HG03439 (cell line): ENCODE measurements around the gene CYFIP2.
"Not testable (repeated sequence)": the region's sequence is repeated elsewhere in the genome, so short reads cannot be mapped to it uniquely, and the experiment has no call there.

Experiments
- ATAC-seq: cut with Tn5 transposase; IDR thresholded peaks from one replicate; pipeline ENCODE4 v1.9.1; 2021; ENCODE audit warnings: mild to moderate bottlenecking, moderate library complexity; ENCODE audit not compliant: unreplicated experiment

Gene CYFIP2

GRCh38 chr5:157387041-157387563 is 121.2 kb downstream of the CYFIP2 start:
- no peak for ATAC-seq

GRCh38 chr5:157387683-157388093 is 121.8 kb downstream of the CYFIP2 start:
- no peak for ATAC-seq

- no peak for ATAC-seq
Measured at GRCh38 chr5:157388111-157388710, 122.3 kb downstream of the CYFIP2 start.

GRCh38 chr5:157389103-157389502 is 123.2 kb downstream of the CYFIP2 start:
- ATAC-seq = no peak

GRCh38 chr5:157390133-157390532 is 124.2 kb downstream of the CYFIP2 start:
- ATAC-seq = no peak

GRCh38 chr5:157390551-157391297 is 124.8 kb downstream of the CYFIP2 start:
- no peak for ATAC-seq

- ATAC-seq = no peak
Measured at GRCh38 chr5:157398305-157398704, 132.4 kb downstream of the CYFIP2 start.

- no peak for ATAC-seq
Measured at GRCh38 chr5:157400741-157401495, 135.0 kb downstream of the CYFIP2 start.

- ATAC-seq = no peak
Measured at GRCh38 chr5:157415838-157416237, 149.9 kb downstream of the CYFIP2 start.

- not testable (repeated sequence) for ATAC-seq
Measured at GRCh38 chr5:157419521-157419920, 153.6 kb downstream of the CYFIP2 start.

GRCh38 chr5:157429920-157430319 is 164.0 kb downstream of the CYFIP2 start:
- ATAC-seq = not testable (repeated sequence)

GRCh38 chr5:157431544-157432200 is 165.7 kb downstream of the CYFIP2 start:
- no peak for ATAC-seq

GRCh38 chr5:157434096-157434495 is 168.2 kb downstream of the CYFIP2 start:
- no peak for ATAC-seq

- ATAC-seq = no peak
Measured at GRCh38 chr5:157443041-157443549, 177.2 kb downstream of the CYFIP2 start.

GRCh38 chr5:157444224-157444623 is 178.3 kb downstream of the CYFIP2 start:
- ATAC-seq = no peak
